Measurements from ENCODE around the gene SOS1. TPM values are rescaled to one million over a fixed set of nuclear protein-coding genes. Genes with fewer than 3 reads are reported as not detected.
"Not testable (repeated sequence)": the region's sequence is repeated elsewhere in the genome, so short reads cannot be mapped to it uniquely, and the experiment has no call there.

SOS1 gene
- total and polyA plus RNA-seq, 2 donors (not counting 1 experiment from before 2014, with no cell fraction given) = 18.2 to 58.1 TPM

GRCh38 chr2:39138187-39138836 lies 17.5 kb upstream of the SOS1 start:
- POLR2A ChIA-PET = interaction anchor here (0.7 to 1.1 kb wide), 2 partner anchors 10 to 358 kb away, joined by 3 to 6 read pairs; no protein-coding TSS in a partner anchor
- intact Hi-C loops (cut with micrococcal nuclease) = not testable (repeated sequence)

DNA sequence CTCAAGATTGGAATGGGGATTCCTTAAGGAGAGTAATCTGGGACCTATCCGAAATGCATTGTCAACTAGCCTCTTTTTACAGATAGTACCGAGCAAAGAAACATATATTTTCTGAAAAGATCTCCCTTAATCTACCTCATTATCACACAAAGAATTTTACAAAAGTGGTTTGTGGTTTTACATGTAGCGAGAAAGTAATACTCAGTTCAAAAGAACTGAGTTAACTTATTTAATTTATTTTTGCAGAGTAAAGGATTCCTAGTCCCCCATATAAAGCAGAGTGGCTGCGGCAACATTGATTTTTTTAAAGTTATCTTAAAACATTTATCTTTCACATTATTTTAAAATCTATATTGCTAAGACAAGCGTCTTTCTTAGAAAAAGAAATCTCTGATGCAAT lies 15.9 kb upstream of the SOS1 start:
- Histone ChIP-seq H3K9ac (ENCODE audit: low read length) (no peak overlapping the region), H2AFZ (ENCODE audit: insufficient read depth, low read depth, low read length, poor library complexity, severe bottlenecking) (no peak overlapping the region), H3K4me1 (ENCODE audit: control insufficient read depth in 2 of 2, insufficient read depth in 2 of 2, low read length in 2 of 2) (peaks cover 29 to 31% of the 10 kb centered on the region in 2 donors), H3K27ac (ENCODE audit: low read length in 2 of 2) (no peak overlapping the region), H3K27me3 (replicated peaks in 1 of 4; ENCODE audit: control extremely low read depth in 1 of 4, control insufficient read depth in 3 of 4, insufficient read depth in 4 of 4, low read length in 3 of 4) (no peaks in the 10 kb centered on the region), H4K20me1 (ENCODE audit: control insufficient read depth, insufficient read depth, low read length, poor library complexity, severe bottlenecking) (no peaks in the 10 kb centered on the region), H3K36me3 (replicated peaks in 1 of 2; ENCODE audit: control extremely low read depth in 1 of 2, control insufficient read depth in 1 of 2, extremely low read depth in 1 of 2, insufficient read depth in 2 of 2, low read length in 1 of 2) (no peaks in the 10 kb centered on the region), H3K4me3 (ENCODE audit: control extremely low read depth in 1 of 5, extremely low read depth in 1 of 5, insufficient read depth in 1 of 5, low read depth in 2 of 5, low read length in 4 of 5) (no peak overlapping the region), H3K4me2 (replicated peaks; ENCODE audit: low read depth, low read length, poor library complexity, severe bottlenecking) (no peak overlapping the region), H3K9me3 (ENCODE audit: control extremely low read depth in 1 of 3, control insufficient read depth in 2 of 3, insufficient read depth in 1 of 3, low read length in 2 of 3) (no peaks in the 10 kb centered on the region), H3K79me2 (ENCODE audit: control insufficient read depth, insufficient read depth, low read length) (no peaks in the 10 kb centered on the region)
- TF ChIP-seq EZH2 (IDR thresholded peaks at IDR 0.05; ENCODE audit: borderline replicate concordance, insufficient read depth, low read depth, low read length, poor library complexity, severe bottlenecking) = no peak
- TF ChIP-seq, protein P1, sequence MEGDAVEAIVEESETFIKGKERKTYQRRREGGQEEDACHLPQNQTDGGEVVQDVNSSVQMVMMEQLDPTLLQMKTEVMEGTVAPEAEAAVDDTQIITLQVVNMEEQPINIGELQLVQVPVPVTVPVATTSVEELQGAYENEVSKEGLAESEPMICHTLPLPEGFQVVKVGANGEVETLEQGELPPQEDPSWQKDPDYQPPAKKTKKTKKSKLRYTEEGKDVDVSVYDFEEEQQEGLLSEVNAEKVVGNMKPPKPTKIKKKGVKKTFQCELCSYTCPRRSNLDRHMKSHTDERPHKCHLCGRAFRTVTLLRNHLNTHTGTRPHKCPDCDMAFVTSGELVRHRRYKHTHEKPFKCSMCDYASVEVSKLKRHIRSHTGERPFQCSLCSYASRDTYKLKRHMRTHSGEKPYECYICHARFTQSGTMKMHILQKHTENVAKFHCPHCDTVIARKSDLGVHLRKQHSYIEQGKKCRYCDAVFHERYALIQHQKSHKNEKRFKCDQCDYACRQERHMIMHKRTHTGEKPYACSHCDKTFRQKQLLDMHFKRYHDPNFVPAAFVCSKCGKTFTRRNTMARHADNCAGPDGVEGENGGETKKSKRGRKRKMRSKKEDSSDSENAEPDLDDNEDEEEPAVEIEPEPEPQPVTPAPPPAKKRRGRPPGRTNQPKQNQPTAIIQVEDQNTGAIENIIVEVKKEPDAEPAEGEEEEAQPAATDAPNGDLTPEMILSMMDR (IDR thresholded peaks at IDR 0.05) = no peak
- intact Hi-C loops (cut with micrococcal nuclease) = no loop called here
- H3K4me1 Mint-ChIP-seq = peaks cover 37% of the 10 kb centered on the region
- H3K27ac Mint-ChIP-seq = no peak overlapping the region
- ChIA-PET CTCF (interaction anchor here (1.0 to 1.6 kb wide), 3 partner anchors 13 to 92 kb away, joined by 3 to 5 read pairs (median 4); no protein-coding TSS in a partner anchor), POLR2A (interaction anchor here (1.1 kb wide), 1 partner anchor 13 kb away, joined by 4 read pairs; no protein-coding TSS in a partner anchor)
- whole genome bisulfite sequencing (ENCODE audit: insufficient coverage) = no CpG with 5 or more reads among the region's 5 CpGs
- H3K4me3 Mint-ChIP-seq = no peak overlapping the region
- H3K9me3 Mint-ChIP-seq (ENCODE audit: insufficient read depth) = no peaks in the 10 kb centered on the region
- no peak for ATAC-seq (ENCODE audit: low read depth)
- H3K27me3 Mint-ChIP-seq = no peaks in the 10 kb centered on the region
- DNase-seq = no peak

More at GRCh38 chr2:39138187-39138836, 17.5 kb upstream of the SOS1 start:
- not testable (repeated sequence) for H3K27me3 ChIP-seq (replicated peaks in 1 of 4; ENCODE audit: control extremely low read depth in 1 of 4, control insufficient read depth in 3 of 4, insufficient read depth in 4 of 4, low read length in 3 of 4); H3K79me2 ChIP-seq (ENCODE audit: control insufficient read depth, insufficient read depth, low read length); H3K4me3 Mint-ChIP-seq; H3K9ac ChIP-seq (ENCODE audit: low read length); H2AFZ ChIP-seq (ENCODE audit: insufficient read depth, low read depth, low read length, poor library complexity, severe bottlenecking); H3K27ac Mint-ChIP-seq; H3K36me3 ChIP-seq (replicated peaks in 1 of 2; ENCODE audit: control extremely low read depth in 1 of 2, control insufficient read depth in 1 of 2, extremely low read depth in 1 of 2, insufficient read depth in 2 of 2, low read length in 1 of 2); H3K9me3 ChIP-seq (ENCODE audit: control extremely low read depth in 1 of 3, control insufficient read depth in 2 of 3, insufficient read depth in 1 of 3, low read length in 2 of 3); DNase-seq; H3K4me3 ChIP-seq (ENCODE audit: control extremely low read depth in 1 of 5, extremely low read depth in 1 of 5, insufficient read depth in 1 of 5, low read depth in 2 of 5, low read length in 4 of 5); H3K27ac ChIP-seq (ENCODE audit: low read length in 2 of 2); H3K9me3 Mint-ChIP-seq (ENCODE audit: insufficient read depth); H4K20me1 ChIP-seq (ENCODE audit: control insufficient read depth, insufficient read depth, low read length, poor library complexity, severe bottlenecking); H3K4me2 ChIP-seq (replicated peaks; ENCODE audit: low read depth, low read length, poor library complexity, severe bottlenecking); ATAC-seq (ENCODE audit: low read depth); H3K27me3 Mint-ChIP-seq
- CTCF ChIA-PET = interaction anchor here (0.7 kb wide), 4 partner anchors 14 to 306 kb away, joined by 3 to 4 read pairs (median 3); no protein-coding TSS in a partner anchor
- WGBS (ENCODE audit: insufficient coverage) = 98% methylated on average over 8 of the region's 18 CpGs
- H3K4me1 Mint-ChIP-seq = peaks cover 48% of the 10 kb centered on the region
- peaks cover 41 to 43% of the 10 kb centered on the region in 2 donors for H3K4me1 ChIP-seq (ENCODE audit: control insufficient read depth in 2 of 2, insufficient read depth in 2 of 2, low read length in 2 of 2)

All from B cell (primary cell).